GM23248 (cell line): Measurements from ENCODE around the gene IPO11. TPM values are rescaled to one million over a fixed set of nuclear protein-coding genes. Genes with fewer than 3 reads are reported as not detected.

ENCODE experiments used
- DNase-seq: peaks from one replicate; pipeline ENCODE4 v3.0.0-alpha.2; 2015
- H2AFZ ChIP-seq: fragments of 200-600 bp; sonication (generic); 2 replicates; pipeline ENCODE4 v1.6.1; 2016; ENCODE audit warnings: antibody characterized with exemption
- H3F3A ChIP-seq: fragments of 200-600 bp; sonication (generic); 2 replicates; pipeline ENCODE4 v1.6.1; 2016; ENCODE audit warnings: mild to moderate bottlenecking, antibody characterized with exemption, mixed run types; ENCODE audit not compliant: insufficient read depth
- H3K27ac ChIP-seq: fragments of 200-600 bp; sonication (generic); 2 replicates; pipeline ENCODE4 v1.5.1; 2016; ENCODE audit warnings: mild to moderate bottlenecking
- H3K27me3 ChIP-seq: fragments of 200-600 bp; sonication (generic); replicated peaks from 2 replicates; pipeline ENCODE4 v1.6.1; 2016; ENCODE audit warnings: mild to moderate bottlenecking; ENCODE audit not compliant: insufficient read depth
- H3K36me3 ChIP-seq: fragments of 200-600 bp; sonication (generic); 2 replicates; pipeline ENCODE4 v1.6.1; 2016; ENCODE audit warnings: low read depth, mild to moderate bottlenecking
- H3K4me1 ChIP-seq: fragments of 200-600 bp; sonication (generic); 2 replicates; pipeline ENCODE4 v1.6.1; 2016; ENCODE audit warnings: mild to moderate bottlenecking; ENCODE audit not compliant: insufficient read depth
- H3K4me2 ChIP-seq: fragments of 200-600 bp; sonication (generic); one replicate; pipeline ENCODE4 v1.6.1; 2016; ENCODE audit warnings: mild to moderate bottlenecking; ENCODE audit not compliant: unreplicated experiment
- H3K4me3 ChIP-seq: fragments of 200-600 bp; sonication (generic); 2 replicates; pipeline ENCODE4 v1.5.1; 2016; ENCODE audit warnings: mild to moderate bottlenecking
- H3K79me2 ChIP-seq: fragments of 200-600 bp; sonication (generic); 2 replicates; pipeline ENCODE4 v1.6.1; 2016; ENCODE audit warnings: mild to moderate bottlenecking; ENCODE audit not compliant: insufficient read depth
- H3K9ac ChIP-seq: fragments of 200-600 bp; sonication (generic); 2 replicates; pipeline ENCODE4 v1.6.1; 2016; ENCODE audit warnings: mild to moderate bottlenecking
- H3K9me2 ChIP-seq: fragments of 200-600 bp; sonication (generic); 2 replicates; pipeline ENCODE4 v1.6.1; 2016; ENCODE audit warnings: mixed run types, mild to moderate bottlenecking, moderate library complexity; ENCODE audit not compliant: insufficient read depth
- H3K9me3 ChIP-seq: fragments of 200-600 bp; sonication (generic); one replicate; pipeline ENCODE4 v1.6.1; 2017; ENCODE audit warnings: low read depth
- H4K20me1 ChIP-seq: fragments of 200-600 bp; sonication (generic); 2 replicates; pipeline ENCODE4 v1.6.0; 2016; ENCODE audit not compliant: insufficient read depth
- EZH2 ChIP-seq: fragments of 200-600 bp; sonication (generic); IDR thresholded peaks from 2 replicates; pipeline ENCODE4 v1.6.1; 2018; ENCODE audit warnings: antibody characterized with exemption, mild to moderate bottlenecking; ENCODE audit not compliant: insufficient read depth, poor library complexity, severe bottlenecking
- EZH2phosphoT487 ChIP-seq: fragments of 200-600 bp; sonication (generic); IDR thresholded peaks from 2 replicates; pipeline ENCODE4 v1.6.1; 2018; ENCODE audit warnings: antibody characterized with exemption, moderate library complexity, mild to moderate bottlenecking, low read depth; ENCODE audit not compliant: insufficient read depth
- WGBS, 2 experiments: methylation state at CpG; one replicate each; pipeline ENCODE4 v1.1.6; 2015 to 2017; ENCODE audit warnings: low lambda C conversion rate in 2 of 2, low coverage in 1 of 2; ENCODE audit errors: missing lambda C conversion rate in 2 of 2; 5-methylcytosine and 5-hydroxymethylcytosine counted together
- in situ Hi-C: fragments of 300-500 bp; cut with MboI; formaldehyde crosslinking; loops from 2 replicates; pipeline ENCODE4 v1.15.0; 2020
- polyA plus RNA-seq: library from polyadenylated mRNA; unstranded; fragments of >200 nt; fragmentation: Nextera tagmentation; extraction: Ambion mirVana; gene quantifications from 2 replicates; pipeline ENCODE4 v1.2.1, GENCODE V29; 2016
- total RNA-seq: library from RNA; depleted of rRNA; stranded (reverse); fragments of >200 nt; shearing (Covaris generic); gene quantifications from 2 replicates; pipeline ENCODE4 v1.2.3, GENCODE V29; 2014

The IPO11 gene
- total and polyA plus RNA-seq, 2 experiments from 2014 or later, result 19.9 to 26.5 TPM

DNA sequence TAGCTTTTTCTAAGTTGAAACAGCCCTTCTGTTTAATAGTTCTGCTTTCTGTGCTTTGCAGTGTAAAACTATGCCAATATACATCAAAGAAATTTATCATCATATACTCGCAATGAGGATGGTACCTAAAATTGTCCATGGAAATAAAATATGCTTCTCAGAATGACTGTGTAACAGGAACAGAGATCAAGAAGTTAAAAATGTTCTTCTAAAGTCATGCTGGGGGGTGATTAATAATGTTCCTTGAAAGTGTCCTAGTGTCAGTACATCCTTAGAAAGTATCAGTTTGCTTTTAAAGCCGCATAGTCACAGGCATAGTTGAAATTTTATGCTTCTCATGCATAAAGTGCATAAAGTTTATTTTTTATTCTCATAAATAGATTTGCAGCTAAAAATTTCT is 162.0 kb downstream of the IPO11 start:
- H3K4me1 ChIP-seq, result 0 out of 2 replicates have a peak, but pooled peaks cover 5% of the 10 kb centered on the region
- in situ Hi-C loops, result no loop called here
- no peak overlapping the region for H3K4me3 ChIP-seq
- no peak for DNase-seq
- H3K27me3 ChIP-seq, result no peaks in the 10 kb centered on the region
- H3K9me3 ChIP-seq, result no peaks in the 10 kb centered on the region
- no peaks in the 10 kb centered on the region for H3K9me2 ChIP-seq
- H3K9ac ChIP-seq, result no peak overlapping the region
- H2AFZ ChIP-seq, result no peak overlapping the region
- no peaks in the 10 kb centered on the region for H3K79me2 ChIP-seq
- H3K27ac ChIP-seq, result no peak overlapping the region
- H3K36me3 ChIP-seq, result no peaks in the 10 kb centered on the region
- 96 to 99% methylated on average over 2 of the region's 2 CpGs for WGBS, 2 experiments
- H4K20me1 ChIP-seq, result 0 out of 2 replicates have a peak, but pooled peaks cover 7% of the 10 kb centered on the region
- H3K4me2 ChIP-seq, result no peak overlapping the region
- H3F3A ChIP-seq, result no peaks in the 10 kb centered on the region
- TF ChIP-seq EZH2, result no peak
- no peak for TF ChIP-seq EZH2phosphoT487

DNA sequence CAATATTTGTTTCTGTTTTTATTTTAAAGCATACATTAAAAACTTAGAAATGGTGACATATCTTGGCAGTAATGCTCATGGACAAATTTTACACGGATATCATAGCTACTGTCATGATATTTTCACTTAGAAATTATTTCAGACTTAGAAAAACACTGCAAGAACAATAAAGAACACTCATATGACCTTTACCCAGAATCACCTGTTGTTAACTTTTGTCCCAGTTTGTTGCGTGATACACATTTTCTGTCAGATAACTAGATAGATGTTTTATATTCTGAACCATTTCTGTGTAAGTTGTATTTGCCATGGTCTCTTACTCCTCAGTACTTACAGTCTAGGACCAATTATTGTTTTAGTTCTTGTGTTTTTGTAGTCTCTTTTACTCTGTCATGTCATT is 162.5 kb downstream of the IPO11 start:
- H3K4me3 ChIP-seq, result no peak overlapping the region
- in situ Hi-C loops, result no loop called here
- DNase-seq, result no peak
- TF ChIP-seq EZH2phosphoT487 (no peak), EZH2 (no peak)
- H3K9me2 ChIP-seq, result no peaks in the 10 kb centered on the region
- H3K9me3 ChIP-seq, result no peaks in the 10 kb centered on the region
- H4K20me1 ChIP-seq, result 0 out of 2 replicates have a peak, but pooled peaks cover 7% of the 10 kb centered on the region
- 0 out of 2 replicates have a peak, but pooled peaks cover 5% of the 10 kb centered on the region for H3K4me1 ChIP-seq
- no peak overlapping the region for H3K9ac ChIP-seq
- no peaks in the 10 kb centered on the region for H3K36me3 ChIP-seq
- no peaks in the 10 kb centered on the region for H3K27me3 ChIP-seq
- 95 to 99% methylated on average over 2 of the region's 2 CpGs for WGBS, 2 experiments
- H3F3A ChIP-seq, result no peaks in the 10 kb centered on the region
- H2AFZ ChIP-seq, result no peak overlapping the region
- H3K4me2 ChIP-seq, result no peak overlapping the region
- H3K27ac ChIP-seq, result no peak overlapping the region
- no peaks in the 10 kb centered on the region for H3K79me2 ChIP-seq

DNA sequence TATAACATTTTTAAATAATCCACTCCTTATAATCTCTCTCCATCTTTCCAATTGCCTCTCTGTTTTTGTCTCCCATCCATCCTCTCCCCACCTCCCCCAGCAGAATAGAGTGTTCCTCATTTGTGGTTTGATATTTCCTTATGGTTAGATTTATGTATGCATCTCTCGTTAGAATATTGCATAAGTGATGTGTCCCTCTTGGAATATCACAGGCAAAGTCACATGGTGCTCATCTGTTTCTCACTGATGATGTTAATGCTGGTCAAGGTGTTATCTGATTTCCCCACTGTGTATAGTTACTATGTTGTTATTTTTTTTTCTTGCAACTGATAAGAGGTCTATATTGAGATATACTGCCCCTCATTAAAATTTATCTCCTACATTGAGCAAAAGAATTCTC is 162.9 kb downstream of the IPO11 start:
- Histone ChIP-seq H3K36me3 (no peaks in the 10 kb centered on the region), H3K4me2 (no peak overlapping the region), H2AFZ (no peak overlapping the region), H3F3A (no peaks in the 10 kb centered on the region), H3K9me2 (no peaks in the 10 kb centered on the region), H3K27ac (no peak overlapping the region), H3K79me2 (no peaks in the 10 kb centered on the region), H4K20me1 (0 out of 2 replicates have a peak, but pooled peaks cover 7% of the 10 kb centered on the region), H3K9me3 (no peaks in the 10 kb centered on the region), H3K27me3 (no peaks in the 10 kb centered on the region), H3K4me3 (no peak overlapping the region), H3K4me1 (0 out of 2 replicates have a peak, but pooled peaks cover 5% of the 10 kb centered on the region), H3K9ac (no peak overlapping the region)
- in situ Hi-C loops, result no loop called here
- TF ChIP-seq EZH2 (no peak), EZH2phosphoT487 (no peak)
- 0 to 13% methylated on average over 1 of the region's 1 CpG for WGBS, 2 experiments
- no peak for DNase-seq

DNA sequence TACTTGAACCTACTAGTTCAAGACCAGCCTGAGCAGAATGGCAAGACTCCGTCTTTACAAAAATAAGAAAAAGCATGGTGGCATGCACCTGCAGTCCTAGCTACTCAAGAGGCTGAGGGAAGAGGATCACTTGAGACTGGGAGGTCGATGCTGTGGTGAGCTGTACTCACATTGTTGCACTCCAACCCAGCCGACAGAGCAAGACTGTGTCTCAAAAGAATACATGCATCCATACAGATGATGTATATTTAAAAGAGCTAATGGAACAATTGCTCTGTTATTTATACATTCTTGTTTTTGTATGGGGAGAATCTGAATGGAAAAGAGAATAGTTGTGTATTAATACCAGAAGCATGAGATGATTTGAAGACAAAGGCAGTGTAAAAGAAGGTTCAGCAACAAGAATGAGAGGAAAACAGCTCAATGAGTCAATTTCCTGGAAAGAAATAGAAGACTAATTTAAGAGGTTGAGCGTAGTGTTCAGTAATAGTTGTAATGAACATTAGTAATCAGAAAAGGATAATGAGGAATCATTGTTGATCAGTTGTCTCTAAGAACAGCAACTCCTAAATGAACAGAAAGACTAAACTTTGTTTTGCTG is 164.1 kb downstream of the IPO11 start:
- Histone ChIP-seq H4K20me1 (0 out of 2 replicates have a peak, but pooled peaks cover 7% of the 10 kb centered on the region), H3K36me3 (no peaks in the 10 kb centered on the region), H3F3A (no peaks in the 10 kb centered on the region), H3K79me2 (no peaks in the 10 kb centered on the region), H3K27me3 (no peaks in the 10 kb centered on the region), H3K9ac (no peak overlapping the region), H3K4me3 (no peak overlapping the region), H3K27ac (no peak overlapping the region), H3K4me1 (0 out of 2 replicates have a peak, but pooled peaks cover 5% of the 10 kb centered on the region), H3K9me2 (no peaks in the 10 kb centered on the region), H2AFZ (no peak overlapping the region), H3K9me3 (no peaks in the 10 kb centered on the region), H3K4me2 (no peak overlapping the region)
- no peak for TF ChIP-seq EZH2
- TF ChIP-seq EZH2phosphoT487, result no peak
- in situ Hi-C loops, result no loop called here
- no peak for DNase-seq
- 89% methylated on average over 4 of the region's 4 CpGs for WGBS, 2 experiments
